ENCODE results near the gene CHCHD4. TPM values are rescaled to one million over a fixed set of nuclear protein-coding genes. Genes with fewer than 3 reads are reported as not detected.

Gene CHCHD4
- polyA plus RNA-seq, 1 donor from 2014 or later: 24.6 TPM

- Histone ChIP-seq H4K20me1 (ENCODE audit: insufficient read depth) (no peaks in the 10 kb centered on the region), H3K9me3 (ENCODE audit: low read length) (no peaks in the 10 kb centered on the region), H2AFZ (ENCODE audit: low read depth, low read length) (no peak overlapping the region), H3K27ac (ENCODE audit: low read length) (no peak overlapping the region), H3K9ac (ENCODE audit: low read length) (no peak overlapping the region), H3K4me3 (ENCODE audit: low read length) (no peak overlapping the region), H3K36me3 (ENCODE audit: insufficient read depth, low read length) (no peaks in the 10 kb centered on the region), H3K27me3 (ENCODE audit: insufficient read depth, low read depth, low read length) (no peaks in the 10 kb centered on the region), H3F3A (ENCODE audit: insufficient read depth, low read length, poor library complexity, severe bottlenecking) (no peaks in the 10 kb centered on the region), H3K79me2 (replicated peaks; ENCODE audit: insufficient read depth, low read length) (no peaks in the 10 kb centered on the region), H3K9me2 (ENCODE audit: insufficient read depth, low read length) (no peaks in the 10 kb centered on the region), H3K4me2 (ENCODE audit: low read length) (no peak overlapping the region)
- no peak for TF ChIP-seq TAF1 (IDR thresholded peaks at IDR 0.05; ENCODE audit: low read depth)
- no peak for TF ChIP-seq REST (IDR thresholded peaks at IDR 0.05; ENCODE audit: borderline replicate concordance)
- TF ChIP-seq SMC3 (conservative IDR thresholded peaks at IDR 0.05; ENCODE audit: poor library complexity): no peak
- no peak for TF ChIP-seq EP300 (conservative IDR thresholded peaks at IDR 0.05; ENCODE audit: poor library complexity, severe bottlenecking)
Observed at GRCh38 chr3:14135581-14135980, 10.9 kb upstream of the CHCHD4 start.

GRCh38 chr3:14134291-14134690, 9.6 kb upstream of the CHCHD4 start:
- no peak for TF ChIP-seq CTCF (IDR thresholded peaks at IDR 0.05; ENCODE audit: poor library complexity, severe bottlenecking)
- TF ChIP-seq RAD21 (conservative IDR thresholded peaks at IDR 0.05): no peak
- TF ChIP-seq EP300 (conservative IDR thresholded peaks at IDR 0.05; ENCODE audit: poor library complexity, severe bottlenecking): no peak
- TF ChIP-seq MXI1 (conservative IDR thresholded peaks at IDR 0.05; ENCODE audit: poor library complexity, severe bottlenecking): no peak
- TF ChIP-seq REST (IDR thresholded peaks at IDR 0.05; ENCODE audit: borderline replicate concordance): no peak
- no peak for TF ChIP-seq SMC3 (conservative IDR thresholded peaks at IDR 0.05; ENCODE audit: poor library complexity)
- TF ChIP-seq POLR2AphosphoS5 (IDR thresholded peaks at IDR 0.05): no peak
- no peak for TF ChIP-seq TAF1 (IDR thresholded peaks at IDR 0.05; ENCODE audit: low read depth)
- TF ChIP-seq EZH2 (IDR thresholded peaks at IDR 0.05; ENCODE audit: borderline replicate concordance, insufficient read depth, low read length, poor library complexity, severe bottlenecking): no peak
- H3K36me3 ChIP-seq (ENCODE audit: insufficient read depth, low read length): no peaks in the 10 kb centered on the region
- H3K4me3 ChIP-seq (ENCODE audit: low read length): no peak overlapping the region
- no peak overlapping the region for H3K4me2 ChIP-seq (ENCODE audit: low read length)
- no peaks in the 10 kb centered on the region for H3F3A ChIP-seq (ENCODE audit: insufficient read depth, low read length, poor library complexity, severe bottlenecking)
- no peaks in the 10 kb centered on the region for H3K9me3 ChIP-seq (ENCODE audit: low read length)
- no peak overlapping the region for H3K27ac ChIP-seq (ENCODE audit: low read length)
- H4K20me1 ChIP-seq (ENCODE audit: insufficient read depth): no peaks in the 10 kb centered on the region
- H3K9ac ChIP-seq (ENCODE audit: low read length): no peak overlapping the region
- no peaks in the 10 kb centered on the region for H3K9me2 ChIP-seq (ENCODE audit: insufficient read depth, low read length)
- no peaks in the 10 kb centered on the region for H3K79me2 ChIP-seq (replicated peaks; ENCODE audit: insufficient read depth, low read length)
- H2AFZ ChIP-seq (ENCODE audit: low read depth, low read length): no peak overlapping the region
- H3K27me3 ChIP-seq (ENCODE audit: insufficient read depth, low read depth, low read length): no peaks in the 10 kb centered on the region

Data from neural cell (in vitro differentiated cells).